Measurements from ENCODE around the gene CACNB1. TPM values are rescaled to one million over a fixed set of nuclear protein-coding genes. Genes with fewer than 3 reads are reported as not detected.

CACNB1 gene
- total RNA-seq, 1 experiment from 2014 or later = 20.0 TPM

DNA sequence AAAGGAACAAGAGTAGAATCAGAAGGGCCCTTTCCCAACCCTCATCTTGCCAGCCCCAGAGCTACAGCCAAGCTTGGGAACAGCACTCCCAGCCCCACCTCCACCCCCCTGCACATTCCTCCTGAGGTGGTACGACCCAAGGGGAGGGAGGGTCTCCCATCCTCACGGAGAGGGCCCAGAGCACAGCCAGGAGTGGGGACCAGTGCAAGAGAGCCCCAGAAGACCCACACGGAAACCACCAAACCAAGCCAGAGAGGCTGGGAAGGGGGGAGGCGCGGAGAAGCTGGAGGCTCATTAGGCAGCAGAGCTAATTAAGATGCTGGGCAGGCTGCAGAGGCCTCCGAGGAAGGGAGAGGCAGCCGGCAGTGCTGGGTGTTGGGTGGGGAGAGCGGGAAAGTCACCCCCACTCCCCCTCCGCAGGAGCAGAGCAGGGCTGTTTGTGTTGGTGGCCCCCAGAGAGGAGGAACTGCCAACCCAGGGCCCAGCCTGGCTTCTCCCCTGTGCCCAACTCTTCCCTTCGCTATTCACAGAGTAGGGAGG is 2.4 kb downstream of the CACNB1 start:
- H4K8ac ChIP-seq (replicated peaks; ENCODE audit: insufficient read length, low read depth, low read length) = no peak overlapping the region
- peaks cover 12% of the 10 kb centered on the region for H3K23me2 ChIP-seq (ENCODE audit: insufficient read length, low read depth, low read length, poor library complexity, severe bottlenecking)
- H2AK5ac ChIP-seq (ENCODE audit: insufficient read length, low read length) = no peak overlapping the region
- H3K14ac ChIP-seq (ENCODE audit: insufficient read depth, low read length) = no peak overlapping the region
- no peak overlapping the region for H2BK20ac ChIP-seq (ENCODE audit: low read depth, low read length, poor library complexity, severe bottlenecking)
- no peaks in the 10 kb centered on the region for H3K9me3 ChIP-seq (ENCODE audit: control insufficient read depth, low read depth, low read length)
- H3K9me3 Mint-ChIP-seq = peaks cover 0 to 4% of the 10 kb centered on the region in 2 experiments; a peak in 1 of 5 replicates
- no peak overlapping the region for H2BK5ac ChIP-seq (ENCODE audit: insufficient read length, low read length)
- peak overlapping the region; percentile 26 to 98 for H3K4me3 Mint-ChIP-seq
- no peak overlapping the region for H3K18ac ChIP-seq (ENCODE audit: insufficient read length, low read depth, low read length)
- no peaks in the 10 kb centered on the region for H3K27me3 Mint-ChIP-seq (ENCODE audit: low read depth)
- peaks cover 4% of the 10 kb centered on the region for H3K79me1 ChIP-seq (ENCODE audit: insufficient read depth, low read depth, low read length, poor library complexity, severe bottlenecking)
- peaks cover 4% of the 10 kb centered on the region; the same call in 1 of the 2 replicates for H3K27me3 ChIP-seq (ENCODE audit: insufficient read depth, low read length)
- H2BK120ac ChIP-seq (ENCODE audit: low read depth, low read length, poor library complexity, severe bottlenecking) = no peak overlapping the region
- H3K4ac ChIP-seq (ENCODE audit: low read depth, low read length) = no peak overlapping the region
- no peak overlapping the region for H3K56ac ChIP-seq (ENCODE audit: insufficient read length, low read depth, low read length)
- no peak overlapping the region for H4K91ac ChIP-seq (ENCODE audit: insufficient read length, low read depth, low read length)
- no peak overlapping the region for H2BK15ac ChIP-seq (ENCODE audit: low read depth, low read length)
- no peak overlapping the region for H2BK12ac ChIP-seq (ENCODE audit: insufficient read length, low read depth, low read length)
- H3T11ph ChIP-seq (ENCODE audit: low read length) = no peak overlapping the region
- H3K79me2 ChIP-seq (ENCODE audit: insufficient read depth, low read length) = peaks cover 6% of the 10 kb centered on the region; the same call in 1 of the 2 replicates
- no peak overlapping the region for H4K5ac ChIP-seq (ENCODE audit: insufficient read length, low read depth, low read length)
- peaks cover 4% of the 10 kb centered on the region for H4K20me1 ChIP-seq (ENCODE audit: control insufficient read depth, insufficient read depth, insufficient read length)
- peaks cover 13 to 33% (median 29%) of the 10 kb centered on the region in 3 experiments for H3K36me3 Mint-ChIP-seq (ENCODE audit: insufficient read depth in 1 of 3, low read depth in 3 of 3)
- TF ChIP-seq CTCF (conservative IDR thresholded peaks at IDR 0.05) = no peak
- no CpG with 5 or more reads among the region's 10 CpGs for WGBS (ENCODE audit: extremely low coverage, insufficient read length, low lambda C conversion rate)
- no peak overlapping the region for H3K9ac ChIP-seq (ENCODE audit: extremely low read depth, insufficient read length, low read length)
- no peak overlapping the region for H2AFZ ChIP-seq (ENCODE audit: low read length)
- no peak overlapping the region for H3K27ac ChIP-seq (ENCODE audit: insufficient read length, low read depth, low read length)
- peak overlapping the region in 2 of 3 experiments; percentile 87 to 89; a peak in 4 of 7 replicates for H3K27ac Mint-ChIP-seq
- H3K4me2 ChIP-seq (ENCODE audit: insufficient read depth, insufficient read length, low read length) = peak overlapping the region; percentile 68
- H3K4me1 Mint-ChIP-seq = peaks cover 30 to 45% of the 10 kb centered on the region in 2 experiments
- peaks cover 4% of the 10 kb centered on the region; the same call in 1 of the 2 replicates for H3K4me1 ChIP-seq (ENCODE audit: insufficient read depth, low read length)
- H3K23ac ChIP-seq (ENCODE audit: insufficient read length, low read depth, low read length) = no peak overlapping the region
- peak; percentile 80 for DNase-seq

Measured in H9 (cell line).